H1 (cell line): ENCODE measurements around the gene TMPRSS9. TPM values are rescaled to one million over a fixed set of nuclear protein-coding genes. Genes with fewer than 3 reads are reported as not detected.

ENCODE experiments used
- CTCF ChIA-PET: fragments of 300-600 bp; sonication (Branson Sonifier 250); formaldehyde crosslinking; loops from one replicate; lab custom pipeline; 2021; ENCODE audit not compliant: partially characterized antibody; lab: Charles Lee
- POLR2A ChIA-PET: fragments of 300-600 bp; sonication (Branson Sonifier 250); formaldehyde crosslinking; loops from one replicate; lab custom pipeline; 2021; ENCODE audit warnings: inconsistent platforms; ENCODE audit not compliant: partially characterized antibody; lab: Charles Lee
- DNase-seq, 2 experiments: peaks; one replicate each; pipeline versions ENCODE4 v3.0.0 to v3.0.0-alpha.2; 2010 to 2022; ENCODE audit warnings: low spot score in 2 of 2, low read depth in 1 of 2, mixed read lengths in 1 of 2
- FAIRE-seq: peaks from 2 replicates; lab custom pipeline; 2011; peaks lifted over from hg19 to GRCh38; lab: Jason Lieb, UNC
- H2AFZ ChIP-seq: 2 replicates; pipeline ENCODE4 v1.8.1; 2012; ENCODE audit warnings: low read length, inconsistent platforms
- H2AK5ac ChIP-seq: 2 replicates; pipeline ENCODE4 v1.6.1; 2013; ENCODE audit warnings: low read depth, low read length
- H2BK120ac ChIP-seq: replicated peaks from 2 replicates; pipeline ENCODE3; 2013; ENCODE audit warnings: low read depth, low read length, inconsistent platforms
- H2BK12ac ChIP-seq: 2 replicates; pipeline ENCODE4 v1.6.1; 2013; ENCODE audit warnings: low read depth, low read length
- H2BK15ac ChIP-seq: 2 replicates; pipeline ENCODE4 v1.6.1; 2013; ENCODE audit warnings: low read length
- H2BK20ac ChIP-seq: 2 replicates; pipeline ENCODE4 v1.6.1; 2013; ENCODE audit warnings: low read length
- H2BK5ac ChIP-seq: 2 replicates; pipeline ENCODE4 v1.6.1; 2013; ENCODE audit warnings: low read depth, low read length
- H3K14ac ChIP-seq: 2 replicates; pipeline ENCODE4 v1.6.1; 2013; ENCODE audit warnings: inconsistent platforms; ENCODE audit not compliant: insufficient read length
- H3K18ac ChIP-seq: 2 replicates; pipeline ENCODE4 v1.6.1; 2013; ENCODE audit warnings: low read length; ENCODE audit errors: extremely low read depth
- H3K23ac ChIP-seq: 2 replicates; pipeline ENCODE4 v1.6.1; 2013; ENCODE audit warnings: inconsistent platforms; ENCODE audit not compliant: insufficient read length
- H3K23me2 ChIP-seq: 2 replicates; pipeline ENCODE4 v1.6.1; 2013; ENCODE audit warnings: low read depth, low read length
- H3K27ac ChIP-seq: 2 replicates; pipeline ENCODE4 v1.6.1; 2011; ENCODE audit warnings: low read depth, low read length, inconsistent platforms
- H3K27me3 ChIP-seq, 4 experiments: replicated peaks in 1 of 4; 1 replicate in 1 of 4; 2 replicates in 3 of 4; pipeline versions ENCODE4 v1.6.1 to v1.8.1; 2011 to 2013; ENCODE audit warnings: low read length in 3 of 4, mild to moderate bottlenecking in 3 of 4, inconsistent platforms in 2 of 4, mixed read lengths in 2 of 4, moderate library complexity in 1 of 4; ENCODE audit not compliant: control insufficient read depth in 3 of 4, insufficient read depth in 3 of 4; ENCODE audit errors: extremely low read depth in 1 of 4
- H3K36me3 ChIP-seq, 4 experiments: 2 replicates each; pipeline versions ENCODE4 v1.6.1 to v1.8.1; 2011 to 2013; ENCODE audit warnings: mild to moderate bottlenecking in 4 of 4, low read length in 3 of 4, moderate library complexity in 2 of 4, control low read depth in 1 of 4, inconsistent platforms in 1 of 4; ENCODE audit not compliant: insufficient read depth in 4 of 4, control insufficient read depth in 2 of 4
- H3K4ac ChIP-seq: replicated peaks from 2 replicates; pipeline ENCODE3; 2013; ENCODE audit warnings: low read length, low read depth, mixed read lengths, inconsistent platforms; ENCODE audit not compliant: insufficient read length
- H3K4me1 ChIP-seq, 4 experiments: replicated peaks in 1 of 4; 1 replicate in 1 of 4; 2 replicates in 3 of 4; pipeline versions ENCODE4 v1.6.1 to v1.8.1; 2011 to 2013; ENCODE audit warnings: low read length in 3 of 4, inconsistent platforms in 2 of 4, mixed read lengths in 1 of 4; ENCODE audit not compliant: insufficient read depth in 4 of 4, control insufficient read depth in 3 of 4
- H3K4me2 ChIP-seq, 2 experiments: 2 replicates each; pipeline versions ENCODE4 v1.6.1 to v1.8.1; 2011 to 2013; ENCODE audit warnings: low read depth in 2 of 2, low read length in 2 of 2, control low read depth in 1 of 2, inconsistent platforms in 1 of 2, mild to moderate bottlenecking in 1 of 2; ENCODE audit not compliant: insufficient read depth in 1 of 2
- H3K4me3 ChIP-seq, 4 experiments: fragments of 200-600, 300-600 bp in 1 of 4; sonication (generic), shearing (Covaris generic), sonication (Bioruptor Twin) in 1 of 4; 2 replicates each; pipeline versions ENCODE4 v1.5.1 to v1.8.1; 2011 to 2016; ENCODE audit warnings: low read length in 4 of 4, low read depth in 3 of 4, control low read depth in 2 of 4, inconsistent platforms in 2 of 4, mild to moderate bottlenecking in 2 of 4, mixed read lengths in 1 of 4, moderate library complexity in 1 of 4; ENCODE audit not compliant: insufficient read depth in 2 of 4; ENCODE audit errors: extremely low read depth in 1 of 4
- H3K56ac ChIP-seq: replicated peaks from 2 replicates; pipeline ENCODE3; 2013; ENCODE audit warnings: low read depth, mild to moderate bottlenecking, mixed read lengths, low read length, inconsistent platforms; ENCODE audit not compliant: insufficient read length
- H3K79me1 ChIP-seq: 2 replicates; pipeline ENCODE4 v1.6.1; 2013; ENCODE audit warnings: low read depth, low read length, control low read depth
- H3K79me2 ChIP-seq, 2 experiments: 2 replicates each; pipeline versions ENCODE4 v1.6.1 to v1.8.1; 2012 to 2013; ENCODE audit warnings: low read length in 2 of 2, mild to moderate bottlenecking in 2 of 2, inconsistent platforms in 1 of 2; ENCODE audit not compliant: insufficient read depth in 2 of 2, control insufficient read depth in 1 of 2
- H3K9ac ChIP-seq, 4 experiments: replicated peaks in 1 of 4; 1 replicate in 1 of 4; 2 replicates in 3 of 4; pipeline versions ENCODE4 v1.6.1 to v1.8.1; 2011 to 2013; ENCODE audit warnings: low read depth in 3 of 4, low read length in 3 of 4, control low read depth in 2 of 4, mild to moderate bottlenecking in 2 of 4, moderate library complexity in 2 of 4, inconsistent platforms in 1 of 4; ENCODE audit errors: extremely low read depth in 1 of 4
- H3K9me3 ChIP-seq, 2 experiments: 2 replicates each; pipeline versions ENCODE4 v1.6.1 to v1.8.1; 2012 to 2013; ENCODE audit warnings: mild to moderate bottlenecking in 2 of 2, moderate library complexity in 2 of 2, control low read depth in 1 of 2, inconsistent platforms in 1 of 2, low read depth in 1 of 2, low read length in 1 of 2, mixed read lengths in 1 of 2; ENCODE audit not compliant: insufficient read depth in 2 of 2
- H4K20me1 ChIP-seq, 2 experiments: replicated peaks in 1 of 2; 2 replicates each; pipeline versions ENCODE3 to v1.8.1; 2011 to 2013; ENCODE audit warnings: inconsistent platforms in 2 of 2, low read length in 2 of 2, mild to moderate bottlenecking in 1 of 2; ENCODE audit not compliant: insufficient read depth in 2 of 2, control insufficient read depth in 1 of 2
- H4K5ac ChIP-seq: 2 replicates; pipeline ENCODE4 v1.6.1; 2013; ENCODE audit warnings: low read length, low read depth, mixed read lengths, inconsistent platforms; ENCODE audit not compliant: insufficient read length
- H4K8ac ChIP-seq: 2 replicates; pipeline ENCODE4 v1.8.0; 2013; ENCODE audit warnings: mild to moderate bottlenecking, moderate library complexity, low read length, inconsistent platforms; ENCODE audit not compliant: insufficient read depth; ENCODE audit errors: extremely low read depth
- H4K91ac ChIP-seq: replicated peaks from 2 replicates; pipeline ENCODE3; 2013; ENCODE audit warnings: low read length, mixed read lengths, inconsistent platforms; ENCODE audit not compliant: insufficient read length
- ASH2L ChIP-seq: fragments of 200-600, 300-600 bp; sonication (generic); IDR thresholded peaks from one replicate; pipeline ENCODE4 v1.7.1; 2017; ENCODE audit warnings: low read length
- BCL11A ChIP-seq, 2 experiments: IDR thresholded peaks; one replicate each; pipeline ENCODE4 v1.6.1; 2011; ENCODE audit warnings: low read depth in 2 of 2, low read length in 2 of 2, mild to moderate bottlenecking in 2 of 2
- CHD2 ChIP-seq: IDR thresholded peaks from 2 replicates; pipeline ENCODE4 v1.6.1; 2012; ENCODE audit warnings: low read length, improper control_type of control experiment
- CREB1 ChIP-seq: IDR thresholded peaks from 2 replicates; pipeline ENCODE4 v1.6.1; 2012; ENCODE audit warnings: inconsistent platforms
- FOSL1 ChIP-seq: IDR thresholded peaks from 2 replicates; pipeline ENCODE4 v1.6.1; 2011; ENCODE audit warnings: mild to moderate bottlenecking, low read depth, low read length, moderate library complexity; ENCODE audit not compliant: insufficient read depth
- KDM4A ChIP-seq: IDR thresholded peaks from one replicate; pipeline ENCODE4 v1.7.1; 2012; ENCODE audit warnings: low read depth, mild to moderate bottlenecking, moderate library complexity, low read length, inconsistent platforms; ENCODE audit not compliant: severe bottlenecking
- PHF8 ChIP-seq: fragments of 200-600 bp; sonication (generic); conservative IDR thresholded peaks from 2 replicates; pipeline ENCODE4 v1.7.1; 2012; ENCODE audit warnings: low read depth, mild to moderate bottlenecking, inconsistent platforms, low read length, moderate library complexity
- POLR2A ChIP-seq, 2 experiments: IDR thresholded peaks; 1 replicate in 1 of 2; 2 replicates in 1 of 2; pipeline ENCODE4 v1.6.1; 2011; ENCODE audit warnings: low read depth in 2 of 2, low read length in 2 of 2, mild to moderate bottlenecking in 2 of 2; ENCODE audit errors: control extremely low read depth in 1 of 2
- RXRA ChIP-seq: IDR thresholded peaks from 2 replicates; pipeline ENCODE4 v1.6.1; 2011; ENCODE audit warnings: low read depth, mild to moderate bottlenecking, low read length, moderate library complexity; ENCODE audit not compliant: insufficient read depth
- SAP30 ChIP-seq: fragments of 300-600 bp; sonication (generic); IDR thresholded peaks from 2 replicates; pipeline ENCODE4 v1.7.1; 2012; ENCODE audit warnings: low read length, moderate library complexity, mild to moderate bottlenecking, inconsistent platforms; ENCODE audit not compliant: insufficient read depth, insufficient replicate concordance
- TCF12 ChIP-seq: IDR thresholded peaks from 2 replicates; pipeline ENCODE4 v1.6.1; 2011; ENCODE audit warnings: low read depth, mild to moderate bottlenecking, low read length
- YY1 ChIP-seq: IDR thresholded peaks from 2 replicates; pipeline ENCODE4 v1.6.1; 2011; ENCODE audit warnings: low read depth, mild to moderate bottlenecking, low read length
- WGBS, 2 experiments: shearing (Covaris generic) in 1 of 2; methylation state at CpG; one replicate each; pipeline versions ENCODE4 v1.1.6 to v1.1.7; 2013 to 2015; ENCODE audit warnings: low lambda C conversion rate in 2 of 2, mixed read lengths in 2 of 2, inconsistent platforms in 1 of 2, low coverage in 1 of 2, missing lambda C conversion rate in 1 of 2; ENCODE audit not compliant: insufficient replicate concordance in 2 of 2, insufficient coverage in 1 of 2, insufficient read length in 1 of 2; ENCODE audit errors: extremely low coverage in 1 of 2, missing lambda C conversion rate in 1 of 2; 5-methylcytosine and 5-hydroxymethylcytosine counted together
- polyA plus RNA-seq, 7 experiments: library from polyadenylated mRNA; depleted of rRNA in 3 of 7; stranded (reverse) in 5 of 7; unstranded in 2 of 7; fragments of >200 nt in 5 of 7; fragments of 200-250 nt in 2 of 7; gene quantifications; 1 replicate in 5 of 7; 2 replicates in 1 of 7; 4 replicates in 1 of 7; pipeline versions ENCODE4 v1.2.1 to v1.2.3, GENCODE V29; 2011 to 2013; ENCODE audit warnings: missing spikeins in 2 of 7, mixed read lengths in 2 of 7
- total RNA-seq: library from RNA; stranded (reverse); fragmentation: NEBNext Ultra II Directional; extraction: Animal tissue kit (Norgen Biotek cat#: 25700); gene quantifications from 2 replicates; pipeline ENCODE4 v1.2.1, GENCODE V29; 2021

Gene TMPRSS9
- total and polyA plus RNA-seq, 2 of the 8 experiments (the other 6 are each of a cell fraction or from before 2014, with no cell fraction given) = 0.15 to 0.19 TPM

DNA sequence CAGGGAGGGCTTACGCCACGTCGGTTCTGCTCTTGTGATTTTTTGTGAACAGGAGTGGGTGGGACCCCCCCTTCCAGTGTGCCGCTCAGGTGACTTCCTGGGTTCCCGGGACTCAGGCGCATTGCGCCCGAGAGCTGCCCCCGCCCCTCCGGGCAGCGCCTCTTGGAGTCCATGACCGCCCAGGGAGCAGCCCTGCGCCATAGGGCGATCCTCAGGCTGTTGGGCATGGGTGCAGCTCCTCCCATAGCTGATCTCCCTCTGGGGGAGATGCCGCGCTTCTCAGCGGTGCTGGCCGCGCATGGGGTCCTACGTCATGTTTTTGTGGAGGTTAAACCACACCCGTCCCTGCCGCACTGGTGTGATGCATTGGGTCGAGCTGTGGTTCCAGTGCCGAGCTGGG lies 7.9 kb upstream of the TMPRSS9 start:
- no peak overlapping the region for H2BK12ac ChIP-seq
- ChIA-PET POLR2A (interaction anchor here (0.5 to 1.1 kb wide), 5 partner anchors 11 to 243 kb away, joined by 3 to 5 read pairs (median 3); no protein-coding TSS in a partner anchor), CTCF (interaction anchor here (0.8 to 1.4 kb wide), 4 partner anchors 17 to 328 kb away, joined by 3 to 4 read pairs (median 3); no protein-coding TSS in a partner anchor)
- H2AK5ac ChIP-seq = no peak overlapping the region
- H3K23me2 ChIP-seq = peaks cover 6% of the 10 kb centered on the region; the same call in 1 of the 2 replicates
- H2AFZ ChIP-seq = no peak overlapping the region
- H4K20me1 ChIP-seq = peaks cover 0 to 10% of the 10 kb centered on the region in 2 experiments
- H3K79me2 ChIP-seq = no peaks in the 10 kb centered on the region
- peaks cover 0 to 7% (median 2%) of the 10 kb centered on the region in 4 experiments; a peak in 3 of 8 replicates for H3K36me3 ChIP-seq
- H3K4ac ChIP-seq = no peak overlapping the region
- no peaks in the 10 kb centered on the region for H3K79me1 ChIP-seq
- no peak overlapping the region for H3K23ac ChIP-seq
- 94% methylated on average over 24 of the region's 24 CpGs; no CpG with 5 or more reads in 1 of the 2 experiments for WGBS, 2 experiments
- H3K27me3 ChIP-seq = no peaks in the 10 kb centered on the region
- peak overlapping the region; percentile 11; the same call in 1 of the 2 replicates for H4K8ac ChIP-seq
- H2BK20ac ChIP-seq = no peak overlapping the region
- no peak overlapping the region for H2BK120ac ChIP-seq
- no peak overlapping the region for H4K91ac ChIP-seq
- H3K56ac ChIP-seq = no peak overlapping the region
- no peak overlapping the region for H2BK5ac ChIP-seq
- no peak overlapping the region for H3K4me2 ChIP-seq
- no peak for DNase-seq
- H4K5ac ChIP-seq = no peak overlapping the region
- H3K9me3 ChIP-seq = no peaks in the 10 kb centered on the region
- no peak overlapping the region for H3K4me3 ChIP-seq
- no peaks in the 10 kb centered on the region for H3K4me1 ChIP-seq
- no peak overlapping the region for H3K27ac ChIP-seq
- FAIRE-seq = no peak
- H3K18ac ChIP-seq = no peak overlapping the region
- H3K14ac ChIP-seq = no peak overlapping the region
- no peak overlapping the region for H2BK15ac ChIP-seq
- no peak overlapping the region for H3K9ac ChIP-seq
- no peak for TF ChIP-seq SAP30
- no peak for TF ChIP-seq TCF12
- no peak for TF ChIP-seq RXRA
- no peak for TF ChIP-seq PHF8
- no peak for TF ChIP-seq POLR2A (IDR thresholded peaks at IDR 0.05; ENCODE audit: control extremely low read depth in 1 of 2, low read depth in 2 of 2, low read length in 2 of 2)
- TF ChIP-seq KDM4A = no peak
- TF ChIP-seq FOSL1 = no peak
- TF ChIP-seq CREB1 = no peak
- TF ChIP-seq CHD2 = no peak
- no peak for TF ChIP-seq BCL11A (IDR thresholded peaks at IDR 0.05; ENCODE audit: low read depth in 2 of 2, low read length in 2 of 2)
- TF ChIP-seq YY1 = no peak
- no peak for TF ChIP-seq ASH2L
